Fibroblast of the aortic adventitia (primary cell): ENCODE data around the gene PRKCD. TPM values are rescaled to one million over a fixed set of nuclear protein-coding genes. Genes with fewer than 3 reads are reported as not detected.
A peak's percentile ranks its signal among the peaks of the same experiment; 100 is the strongest.

Source experiments
- DNase-seq: peaks from one replicate; pipeline ENCODE4 v3.0.0-alpha.2; 2010; ENCODE audit warnings: low read depth
- H3K4me3 ChIP-seq: 2 replicates; pipeline ENCODE4 v1.5.1; 2011; ENCODE audit warnings: low read depth, mild to moderate bottlenecking, control low read depth, low read length, moderate library complexity
- total RNA-seq: library from RNA; depleted of rRNA; stranded (reverse); fragments of >200 nt; gene quantifications from 2 replicates; pipeline ENCODE4 v1.2.3, GENCODE V29; 2012; ENCODE audit warnings: low replicate concordance
- TF ChIP-seq, protein P1 (sequence below): IDR thresholded peaks from 2 replicates; pipeline ENCODE4 v1.5.1; 2011; ENCODE audit warnings: mild to moderate bottlenecking, low read length, control low read depth, inconsistent platforms; ENCODE audit not compliant: insufficient read depth

The PRKCD gene
- total RNA-seq, 1 donor = 2.9 TPM

DNA sequence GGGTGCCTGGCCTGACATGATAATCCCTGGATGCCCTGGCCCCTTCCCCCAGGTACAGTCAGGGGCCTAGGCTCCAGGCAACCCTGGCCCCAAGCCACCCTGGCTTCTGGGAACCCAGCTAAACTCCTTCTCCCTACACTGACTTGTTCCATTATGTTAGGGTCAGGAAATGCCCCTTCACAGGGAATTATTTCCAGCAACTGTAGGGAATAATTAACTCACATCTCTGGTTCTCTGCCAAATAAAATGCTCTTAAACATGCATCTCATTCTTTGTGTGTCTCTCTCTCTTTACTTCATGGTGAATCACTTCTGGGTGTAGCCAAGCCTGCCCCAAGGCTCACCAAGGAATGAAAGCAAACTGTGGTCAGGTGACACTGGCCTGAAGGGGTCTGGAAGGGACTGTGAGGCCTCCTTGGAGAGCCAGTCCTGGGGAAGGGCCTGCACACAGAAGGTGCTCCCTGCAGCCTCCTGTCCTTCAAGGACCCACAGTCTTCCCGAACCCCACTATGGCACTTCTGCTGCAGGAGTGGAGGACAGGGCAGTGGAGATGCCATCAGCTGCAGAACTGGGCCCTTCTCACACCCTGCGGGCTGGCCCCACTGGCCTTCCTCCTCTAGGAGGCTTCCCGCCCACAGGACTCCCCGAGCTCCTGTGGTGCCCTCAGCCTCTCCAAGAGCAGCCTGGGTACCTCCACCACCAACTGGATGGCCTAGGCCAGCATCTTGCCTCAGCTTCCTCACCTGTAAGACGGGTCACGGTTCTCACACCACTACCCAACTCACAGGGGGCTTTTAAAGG, 77.2 kb downstream of the PRKCD start:
- H3K4me3 ChIP-seq = no peak overlapping the region
- peak; percentile 95 for DNase-seq
- TF ChIP-seq, protein P1, sequence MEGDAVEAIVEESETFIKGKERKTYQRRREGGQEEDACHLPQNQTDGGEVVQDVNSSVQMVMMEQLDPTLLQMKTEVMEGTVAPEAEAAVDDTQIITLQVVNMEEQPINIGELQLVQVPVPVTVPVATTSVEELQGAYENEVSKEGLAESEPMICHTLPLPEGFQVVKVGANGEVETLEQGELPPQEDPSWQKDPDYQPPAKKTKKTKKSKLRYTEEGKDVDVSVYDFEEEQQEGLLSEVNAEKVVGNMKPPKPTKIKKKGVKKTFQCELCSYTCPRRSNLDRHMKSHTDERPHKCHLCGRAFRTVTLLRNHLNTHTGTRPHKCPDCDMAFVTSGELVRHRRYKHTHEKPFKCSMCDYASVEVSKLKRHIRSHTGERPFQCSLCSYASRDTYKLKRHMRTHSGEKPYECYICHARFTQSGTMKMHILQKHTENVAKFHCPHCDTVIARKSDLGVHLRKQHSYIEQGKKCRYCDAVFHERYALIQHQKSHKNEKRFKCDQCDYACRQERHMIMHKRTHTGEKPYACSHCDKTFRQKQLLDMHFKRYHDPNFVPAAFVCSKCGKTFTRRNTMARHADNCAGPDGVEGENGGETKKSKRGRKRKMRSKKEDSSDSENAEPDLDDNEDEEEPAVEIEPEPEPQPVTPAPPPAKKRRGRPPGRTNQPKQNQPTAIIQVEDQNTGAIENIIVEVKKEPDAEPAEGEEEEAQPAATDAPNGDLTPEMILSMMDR = no peak

DNA sequence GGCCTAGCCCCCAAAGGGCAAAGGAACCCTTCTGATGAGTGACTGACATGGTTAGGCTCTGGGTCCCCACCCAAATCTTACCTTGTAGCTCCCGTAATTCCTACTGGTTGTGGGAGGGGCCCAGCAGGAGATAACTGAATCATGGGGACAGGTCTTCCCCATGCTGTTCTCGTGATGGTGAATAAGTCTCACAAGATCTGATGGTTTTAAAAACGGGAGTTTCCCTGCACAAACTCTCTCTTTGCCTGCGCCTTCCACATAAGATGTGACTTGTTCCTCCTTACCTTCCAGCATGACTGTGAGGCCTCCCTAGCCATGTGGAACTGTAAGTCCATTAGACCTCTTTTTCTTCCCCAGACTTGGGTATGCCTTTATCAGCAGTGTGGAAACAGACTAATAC, 77.9 kb downstream of the PRKCD start:
- no peak overlapping the region for H3K4me3 ChIP-seq
- TF ChIP-seq, protein P1 = no peak
- DNase-seq = no peak

DNA sequence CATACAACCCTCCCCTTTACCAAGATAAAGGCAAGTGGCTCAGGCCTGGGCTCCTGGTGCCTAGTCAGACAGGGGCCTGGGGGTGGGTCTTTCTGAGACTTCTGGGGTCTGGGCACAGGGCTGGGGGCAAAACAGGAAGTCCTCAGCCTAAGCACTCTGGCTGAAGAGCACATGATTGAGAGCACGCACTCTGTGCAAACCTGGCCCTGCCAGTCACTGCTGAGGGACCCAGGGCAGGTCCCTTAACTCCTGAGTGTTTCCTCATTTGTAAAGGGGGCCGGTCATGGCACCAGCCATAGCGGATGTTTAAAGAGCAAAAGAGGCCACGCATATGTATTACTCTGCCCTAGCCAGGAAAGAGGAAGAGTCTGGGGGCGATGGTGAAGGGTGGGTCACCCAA, 78.8 kb downstream of the PRKCD start:
- DNase-seq = no peak
- TF ChIP-seq, protein P1 = no peak
- no peak overlapping the region for H3K4me3 ChIP-seq

DNA sequence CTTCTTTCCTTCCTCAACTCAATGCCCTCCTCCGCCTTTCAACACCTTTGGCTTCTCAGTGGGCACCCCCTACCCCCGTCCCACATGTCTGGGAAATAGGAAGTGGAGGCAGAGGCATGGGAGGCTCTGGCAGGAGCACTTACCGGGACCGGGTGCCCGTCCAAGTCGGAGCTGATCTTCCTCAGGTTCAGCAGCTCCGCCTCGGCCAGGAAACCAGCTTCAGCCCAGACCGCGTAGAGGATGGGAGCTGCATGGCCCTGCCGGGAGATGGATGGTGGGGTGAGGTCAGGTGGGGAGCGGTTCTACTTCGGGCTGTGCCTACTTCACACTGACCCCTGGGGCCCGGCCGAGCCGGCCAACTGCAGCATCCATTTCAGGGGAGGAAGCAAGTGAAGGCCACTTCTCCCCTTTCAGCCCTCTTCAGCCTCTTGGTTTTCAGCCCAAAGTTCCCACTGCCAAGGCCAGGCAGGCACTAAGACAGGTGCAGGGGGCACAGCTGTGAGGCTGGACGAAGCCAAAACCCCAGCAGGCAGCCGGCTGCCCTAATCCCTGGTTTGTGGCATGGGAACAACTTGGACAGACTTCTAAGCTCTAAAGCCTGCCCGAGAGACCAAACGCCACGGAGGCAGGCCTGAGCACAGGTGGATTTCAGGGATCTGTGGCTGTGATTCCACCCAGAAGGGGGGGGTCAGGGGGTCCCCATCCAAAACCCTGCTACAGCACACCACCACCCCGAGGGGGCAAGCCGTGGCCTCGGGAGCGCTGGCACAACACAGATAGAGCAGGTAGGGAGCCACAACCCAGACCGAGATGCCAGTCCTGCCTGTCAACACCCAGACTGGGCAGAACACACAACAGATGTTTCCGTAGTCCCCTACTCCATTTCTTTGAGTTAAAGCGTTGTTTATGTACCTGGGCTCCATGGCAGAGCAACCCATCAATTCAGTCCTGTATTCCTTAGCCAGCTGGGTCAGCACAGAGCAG, 80.3 kb downstream of the PRKCD start:
- TF ChIP-seq, protein P1 = no peak
- H3K4me3 ChIP-seq = no peak overlapping the region
- DNase-seq = no peak

DNA sequence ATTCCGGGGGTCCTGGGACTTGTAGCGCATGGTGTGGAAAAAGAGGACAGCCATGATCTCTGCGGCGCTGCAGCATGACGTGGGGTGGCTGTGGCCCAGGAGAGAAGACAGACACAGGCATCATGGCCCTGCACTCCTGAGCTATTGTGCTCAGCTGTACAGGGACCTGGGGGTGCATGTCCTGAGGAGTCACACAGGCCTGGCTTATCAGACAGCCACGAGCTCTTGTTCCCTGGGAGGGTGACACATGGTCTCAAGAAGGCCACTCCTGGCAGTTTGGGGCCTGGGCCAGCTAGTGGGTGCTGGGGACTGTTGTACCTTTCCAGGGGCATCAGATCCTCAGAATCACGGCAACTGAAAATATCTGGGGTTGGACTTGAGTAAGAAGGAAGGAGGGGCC, 81.1 kb downstream of the PRKCD start:
- H3K4me3 ChIP-seq = no peak overlapping the region
- TF ChIP-seq, protein P1 = no peak
- DNase-seq = no peak

Other genes starting within 250 kb of the PRKCD start
- 7.5 and 12.5 TPM in 2 replicates for gene SFMBT1, start 115.1 kb upstream of the PRKCD start, total RNA-seq
- gene RFT1, start 30.8 kb upstream of the PRKCD start, total RNA-seq = 13.9 and 15.4 TPM in 2 replicates
- gene TKT, start 94.8 kb downstream of the PRKCD start, total RNA-seq = 265 and 457 TPM in 2 replicates
- gene DCP1A, start 186.3 kb downstream of the PRKCD start, total RNA-seq = 13.1 and 16.4 TPM in 2 replicates